GM18508 (cell line): Measurements from ENCODE around the gene RALGAPB.

Experiments used
- ATAC-seq: cut with Tn5 transposase; IDR thresholded peaks from one replicate; pipeline ENCODE4 v1.9.1; 2021; ENCODE audit warnings: moderate number of reproducible peaks; ENCODE audit not compliant: insufficient read depth, unreplicated experiment

Gene RALGAPB

DNA sequence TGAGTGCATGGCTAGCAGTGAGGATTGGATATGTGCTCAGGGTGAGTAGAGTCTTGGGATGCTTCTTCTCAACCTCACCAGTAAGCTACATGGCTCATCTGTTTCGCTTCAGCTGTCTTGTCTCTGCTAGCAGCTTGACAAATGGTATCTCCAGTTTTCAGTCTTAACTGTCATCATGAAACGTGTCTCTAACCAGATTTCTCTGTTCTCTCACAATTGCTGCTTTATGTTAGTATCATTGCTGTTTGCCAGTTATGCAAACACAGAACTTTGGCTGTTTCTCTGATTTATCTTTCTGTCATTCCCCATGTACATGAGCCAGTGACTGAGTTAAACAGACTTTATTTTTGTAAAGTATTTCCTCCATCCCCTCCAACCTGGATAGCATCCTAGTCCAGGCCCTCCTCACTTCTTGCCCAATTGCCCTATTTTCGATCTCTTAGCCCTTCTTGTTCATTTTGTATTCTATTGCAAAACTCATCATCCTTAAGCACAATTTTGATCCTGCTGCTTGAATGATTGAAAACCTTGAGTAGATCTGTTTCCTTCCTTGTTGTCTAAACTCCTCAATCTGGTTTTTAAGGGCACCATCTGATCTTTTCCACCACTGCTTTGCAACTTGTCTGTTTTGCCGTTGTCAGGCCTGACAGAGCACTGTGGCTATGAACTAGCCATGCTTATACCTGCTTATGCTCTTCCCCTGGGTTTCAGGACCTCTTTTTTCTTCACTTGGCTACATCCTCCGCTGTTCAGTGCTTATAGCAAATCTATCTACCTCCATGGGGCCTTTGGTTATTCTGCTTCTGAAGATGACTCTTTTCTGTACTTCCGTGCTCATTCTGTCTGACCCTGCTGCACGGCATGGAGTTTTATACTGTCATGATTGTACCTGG, 70.6 kb downstream of the RALGAPB start:
- ATAC-seq, result no peak

DNA sequence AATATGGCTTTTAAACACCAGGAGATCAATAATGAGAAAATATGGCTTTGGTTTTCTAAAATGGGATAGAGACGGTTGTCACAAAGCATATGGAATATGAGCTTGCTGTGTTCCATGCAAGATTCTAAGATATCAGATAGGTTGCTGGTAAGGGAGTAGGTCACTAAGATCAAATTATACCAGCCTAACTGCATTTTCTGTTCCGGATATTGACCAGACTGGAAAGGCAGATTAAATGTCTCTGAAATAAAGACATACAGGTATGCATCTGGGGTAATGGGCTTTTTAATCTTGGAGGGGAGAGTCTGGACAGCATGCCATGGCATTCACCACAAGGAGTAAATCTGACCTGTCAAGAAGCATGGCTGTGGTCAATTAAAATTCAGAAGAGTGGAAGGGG, 73.1 kb downstream of the RALGAPB start:
- ATAC-seq, result no peak

DNA sequence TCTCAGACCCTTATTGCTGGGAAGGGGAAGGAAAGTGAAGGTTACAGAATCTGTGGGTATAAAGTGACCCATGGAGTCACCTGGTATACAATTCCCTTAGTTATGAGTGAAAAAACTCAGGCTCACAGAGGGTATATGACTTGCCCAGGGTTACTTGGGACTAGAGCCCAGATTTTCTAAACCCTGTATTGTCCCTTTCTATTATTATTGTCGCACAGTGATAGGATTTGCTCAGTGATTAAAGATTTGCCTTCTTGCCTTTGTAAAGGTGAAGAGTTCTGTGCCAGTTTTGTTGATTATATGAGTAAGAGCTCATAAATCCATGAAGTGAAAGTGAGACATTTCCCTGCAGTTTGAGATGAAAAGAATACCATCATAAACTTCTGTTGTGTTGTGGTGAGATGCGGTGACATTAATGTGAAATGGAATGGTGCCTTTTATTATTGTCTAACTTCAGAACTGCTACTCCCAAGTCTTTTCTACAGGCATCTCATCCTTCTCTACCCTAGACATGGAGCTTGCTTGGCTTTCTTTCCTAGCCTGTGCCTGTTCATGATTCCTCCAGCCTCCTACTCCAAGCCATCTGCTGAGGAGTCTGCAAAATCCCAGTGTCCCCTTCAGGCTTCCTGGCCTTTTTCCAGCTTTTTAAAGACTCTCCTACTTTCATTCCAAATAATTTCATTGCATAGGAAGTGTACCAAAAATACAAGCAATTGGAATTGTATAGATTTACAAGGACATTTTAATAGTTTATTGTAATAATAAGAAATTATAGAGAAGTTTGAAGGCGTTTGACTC, 74.8 kb downstream of the RALGAPB start:
- ATAC-seq, result no peak

DNA sequence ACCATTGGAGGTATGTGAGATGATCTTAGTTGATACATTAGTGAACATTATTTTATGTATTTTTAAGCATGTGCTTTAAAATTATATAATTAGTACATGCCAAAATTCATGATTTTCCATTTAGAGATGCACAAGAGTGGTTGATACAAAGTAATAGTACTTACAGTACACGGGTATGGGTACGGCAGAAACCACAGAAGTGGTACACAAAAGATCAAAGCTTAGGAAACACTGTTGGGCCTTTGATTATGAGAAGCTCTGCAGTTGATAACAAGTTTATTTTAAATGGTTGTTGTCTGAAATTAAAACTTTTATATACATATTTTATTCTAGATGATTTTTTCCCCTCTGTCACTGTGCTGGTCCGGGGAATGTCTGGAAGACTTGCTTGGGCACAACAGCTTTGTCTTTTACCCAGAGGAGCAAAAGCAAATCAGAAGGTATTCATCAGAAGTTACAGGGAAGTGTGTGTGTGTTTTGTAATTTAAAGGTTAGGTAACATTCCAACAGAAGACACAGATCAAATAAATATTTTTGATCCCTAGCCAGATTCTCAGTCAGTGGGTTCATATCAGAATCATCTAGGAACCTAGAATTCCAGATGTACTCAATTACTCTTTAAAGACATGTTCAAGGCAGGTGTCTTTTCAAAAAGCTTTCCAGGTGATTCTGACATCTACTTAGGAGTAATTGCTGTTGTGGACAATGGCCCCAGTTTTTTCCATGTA, 75.9 kb downstream of the RALGAPB start:
- no peak for ATAC-seq

DNA sequence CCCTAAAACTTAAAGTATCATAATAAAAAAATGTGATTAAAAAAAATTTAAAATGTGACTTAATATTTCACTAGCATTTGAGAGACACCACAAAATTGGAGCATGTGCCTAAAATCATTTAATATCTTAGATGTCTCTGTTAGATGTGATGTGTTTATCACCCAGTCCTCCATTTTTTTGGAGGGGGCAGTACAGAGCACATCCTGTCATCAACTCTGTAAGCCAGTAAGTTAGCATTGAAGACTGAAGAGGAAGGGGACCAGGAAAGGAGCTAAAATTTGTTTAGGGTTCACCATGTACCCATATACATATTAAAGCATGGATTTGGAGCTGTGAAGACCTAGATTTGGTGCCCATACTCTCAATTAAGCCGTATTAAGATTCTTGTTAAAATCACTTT, 77.6 kb downstream of the RALGAPB start:
- ATAC-seq, result no peak

DNA sequence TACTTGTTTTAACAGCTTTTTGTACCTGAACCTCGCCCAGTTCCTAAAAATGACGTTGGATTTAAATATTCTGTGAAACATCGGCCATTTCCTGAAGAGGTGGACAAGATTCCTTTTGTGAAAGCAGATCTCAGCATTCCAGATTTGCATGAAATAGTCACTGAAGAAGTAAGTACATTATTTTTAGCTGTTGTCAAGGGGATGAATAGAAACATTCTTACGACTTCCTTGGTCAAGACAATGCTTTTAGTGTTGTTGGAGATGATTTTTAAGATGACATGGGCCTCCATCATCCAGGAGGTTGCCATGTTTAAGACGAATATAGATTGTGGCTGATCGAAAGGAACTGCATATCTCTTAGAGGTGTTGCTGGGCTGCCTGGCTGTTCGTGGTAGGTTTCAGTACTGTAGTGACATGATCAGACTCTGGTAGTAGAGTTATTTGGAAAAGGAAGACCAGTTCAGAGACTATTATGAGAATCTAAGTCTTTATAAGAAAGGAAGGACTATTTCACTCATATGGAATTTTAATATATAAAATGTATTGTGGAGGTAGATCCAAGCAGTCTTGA, 78.5 kb downstream of the RALGAPB start:
- no peak for ATAC-seq

DNA sequence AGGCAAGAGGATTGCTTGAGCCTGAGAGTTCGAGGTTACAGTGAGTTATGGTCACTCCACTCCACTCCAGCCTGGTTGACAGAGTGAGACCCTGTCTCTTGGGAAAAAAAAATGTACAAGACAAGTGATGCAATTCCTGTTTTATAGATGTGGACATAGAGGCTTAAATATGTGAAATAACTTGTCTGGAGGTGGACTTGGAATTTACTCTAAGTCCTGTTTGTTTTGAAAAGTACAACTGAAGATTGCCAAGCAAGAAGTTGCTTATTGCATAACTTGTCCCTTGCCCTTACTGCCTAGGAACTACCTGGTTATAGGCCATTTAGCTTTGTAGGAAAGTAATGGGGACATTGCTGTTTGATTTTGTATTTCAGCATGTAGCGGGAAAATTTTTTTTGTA, 82.3 kb downstream of the RALGAPB start:
- ATAC-seq, result no peak

DNA sequence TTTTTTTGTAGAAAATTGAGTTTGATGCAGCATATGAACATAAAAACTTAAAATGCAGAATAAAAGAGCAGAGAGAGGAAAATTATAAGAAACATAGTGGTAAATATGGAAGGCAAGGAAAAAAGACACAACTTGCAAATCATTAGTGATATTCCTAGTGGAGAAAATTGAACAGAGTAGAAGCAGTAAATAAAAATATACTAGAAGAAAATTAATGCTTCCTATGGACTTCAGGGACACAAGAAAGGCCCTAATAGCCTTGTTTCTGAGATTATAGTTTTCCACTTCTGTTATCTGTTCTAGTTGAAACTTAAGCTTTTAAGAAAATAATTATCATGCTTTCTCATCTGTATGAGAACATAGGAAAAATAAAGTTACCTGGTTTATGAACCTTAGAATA, 82.8 kb downstream of the RALGAPB start:
- no peak for ATAC-seq

DNA sequence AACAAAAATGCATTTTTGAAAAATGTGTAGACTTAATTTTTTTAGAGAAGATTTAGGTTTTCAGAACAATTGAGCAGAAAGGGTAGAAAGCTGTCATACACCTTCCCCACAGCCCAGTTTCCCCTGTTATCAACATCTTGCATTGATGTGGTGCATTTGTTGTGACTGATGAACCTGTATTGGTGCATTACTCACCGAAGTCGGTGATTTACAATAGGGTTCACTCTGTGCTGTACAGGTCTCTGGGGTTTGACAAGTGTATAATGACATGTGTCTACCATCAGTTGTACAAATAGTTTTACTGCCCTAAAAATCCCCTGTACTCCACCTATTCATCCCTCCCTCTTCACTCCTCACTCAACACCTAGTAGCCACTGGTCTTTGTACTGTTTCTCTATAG, 84.5 kb downstream of the RALGAPB start:
- no peak for ATAC-seq

DNA sequence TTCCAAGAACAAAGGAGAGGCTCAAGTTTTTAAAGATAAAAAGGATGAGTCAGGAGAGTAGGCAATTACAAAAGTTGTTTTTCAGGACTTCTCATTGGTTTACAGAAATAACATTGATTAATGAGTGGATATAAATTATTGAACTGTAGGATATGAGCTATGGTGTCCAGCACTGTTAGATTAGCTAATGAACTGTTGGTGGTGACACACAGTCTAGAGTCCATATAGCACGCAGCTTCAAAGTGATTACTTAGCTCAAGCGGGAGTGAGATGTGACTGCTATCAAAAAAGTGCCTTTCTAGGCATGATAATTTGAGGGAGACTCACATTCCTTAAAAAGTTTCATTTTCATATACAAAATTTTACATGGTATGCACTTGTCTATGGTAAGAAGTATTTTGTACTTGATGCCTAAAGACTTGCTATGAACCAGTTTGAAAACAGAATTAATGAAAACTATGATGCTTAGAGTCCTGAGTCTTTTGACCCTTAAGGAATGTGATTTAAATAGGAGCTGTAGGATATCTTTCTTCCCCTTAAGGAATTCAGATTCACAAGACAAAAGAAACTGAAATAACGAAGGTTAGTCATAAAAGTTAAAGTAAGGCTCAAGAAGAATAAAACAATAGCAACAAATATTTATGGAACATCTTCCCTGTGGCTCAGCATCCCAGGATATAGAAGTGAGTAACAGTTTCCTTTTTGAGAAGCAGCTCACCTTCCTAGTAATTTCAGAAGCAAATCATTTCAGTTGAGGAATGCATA, 86.1 kb downstream of the RALGAPB start:
- no peak for ATAC-seq

DNA sequence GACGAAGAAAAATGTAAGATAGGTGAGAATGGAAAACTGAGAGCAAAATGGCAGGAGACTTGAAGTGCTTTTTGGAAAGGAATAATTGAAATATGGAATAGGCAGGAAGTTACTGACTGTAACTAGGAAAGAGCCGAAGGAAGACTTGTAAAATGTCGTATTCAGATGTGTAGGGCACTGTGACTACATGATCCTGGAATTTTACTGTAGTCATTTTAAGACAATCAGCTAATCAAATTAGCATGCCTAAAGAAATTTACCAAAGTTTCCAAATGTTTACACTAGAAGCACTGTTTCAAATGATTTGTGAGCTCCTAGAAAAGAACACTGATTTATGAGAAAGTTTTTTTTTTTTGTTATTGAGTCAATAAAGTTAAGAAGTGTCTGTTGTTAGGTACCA, 87.1 kb downstream of the RALGAPB start:
- no peak for ATAC-seq

DNA sequence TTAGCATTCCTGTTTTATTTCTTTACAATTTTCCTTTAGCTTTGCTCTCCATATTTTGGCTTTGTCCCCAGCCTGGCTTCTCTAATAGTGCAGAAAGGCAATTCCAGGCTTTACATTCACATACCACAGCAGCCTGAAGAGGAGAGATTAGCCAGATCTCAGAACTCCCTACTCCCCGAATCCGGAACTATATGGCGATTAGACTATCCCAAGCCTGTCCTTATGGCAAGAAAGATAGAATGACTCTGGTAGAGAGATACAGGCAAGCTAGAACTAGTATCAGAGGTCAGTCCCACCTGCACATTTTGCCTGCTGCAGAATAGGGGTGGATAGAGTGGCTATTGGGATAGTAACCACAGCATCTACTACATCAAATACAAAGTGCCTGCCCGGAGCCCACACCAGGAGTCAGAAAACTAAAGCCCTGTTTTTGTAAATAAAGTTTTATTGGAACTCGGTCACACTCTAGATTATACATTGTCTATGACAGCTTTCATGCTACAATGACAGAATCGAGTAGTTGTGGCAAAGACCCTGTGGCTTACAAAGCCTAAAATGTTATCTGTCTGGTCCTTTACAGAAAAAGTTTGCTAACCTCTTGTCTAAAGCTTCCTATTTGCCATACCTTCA, 91.3 kb downstream of the RALGAPB start:
- ATAC-seq, result no peak

DNA sequence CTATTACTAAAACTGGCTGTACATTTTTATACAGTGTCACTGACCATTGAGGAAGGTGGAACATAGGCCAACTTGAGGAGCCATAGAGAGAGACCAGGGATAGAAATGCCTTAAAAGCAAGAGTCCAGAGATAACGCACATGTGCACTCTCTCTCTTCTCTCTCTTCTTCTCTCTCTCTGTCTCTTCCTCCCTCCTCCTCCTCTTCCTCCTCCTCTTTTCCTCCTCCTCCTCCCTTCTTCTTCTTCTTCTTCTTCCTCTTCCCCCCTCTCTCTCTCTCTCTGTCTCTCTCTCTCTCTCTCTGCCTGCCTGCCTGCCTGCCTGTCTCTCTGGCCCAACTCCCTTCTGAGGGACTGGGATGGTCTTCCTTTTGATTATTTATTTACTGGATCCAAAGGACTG, 92.0 kb downstream of the RALGAPB start:
- no peak for ATAC-seq

DNA sequence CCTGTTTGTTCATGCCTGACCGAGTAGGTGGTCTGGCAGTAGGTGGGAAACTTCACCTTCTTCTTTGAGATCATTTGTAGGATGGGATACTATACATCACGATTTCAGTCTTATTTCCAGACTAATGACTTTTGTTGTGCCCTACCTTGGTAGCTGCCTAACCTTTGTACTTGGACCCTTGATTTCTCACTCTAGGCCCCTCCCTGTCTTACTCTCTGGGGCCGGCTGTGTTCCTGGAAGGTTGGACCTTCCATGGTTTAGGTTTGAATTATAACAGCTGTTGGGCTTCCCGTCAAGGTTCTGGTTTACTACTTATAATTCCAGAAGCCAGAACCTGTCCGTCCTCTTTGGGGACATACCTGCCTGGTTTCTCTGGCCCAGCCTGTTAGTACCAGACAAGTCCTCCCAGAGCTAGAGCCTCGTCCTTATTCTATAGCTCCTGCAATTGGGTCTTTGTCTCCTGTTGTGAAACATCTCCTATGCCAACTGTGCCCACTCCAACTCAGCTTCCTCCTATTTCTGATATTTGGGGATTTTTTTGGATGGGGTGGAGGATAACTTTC, 93.5 kb downstream of the RALGAPB start:
- ATAC-seq, result no peak

DNA sequence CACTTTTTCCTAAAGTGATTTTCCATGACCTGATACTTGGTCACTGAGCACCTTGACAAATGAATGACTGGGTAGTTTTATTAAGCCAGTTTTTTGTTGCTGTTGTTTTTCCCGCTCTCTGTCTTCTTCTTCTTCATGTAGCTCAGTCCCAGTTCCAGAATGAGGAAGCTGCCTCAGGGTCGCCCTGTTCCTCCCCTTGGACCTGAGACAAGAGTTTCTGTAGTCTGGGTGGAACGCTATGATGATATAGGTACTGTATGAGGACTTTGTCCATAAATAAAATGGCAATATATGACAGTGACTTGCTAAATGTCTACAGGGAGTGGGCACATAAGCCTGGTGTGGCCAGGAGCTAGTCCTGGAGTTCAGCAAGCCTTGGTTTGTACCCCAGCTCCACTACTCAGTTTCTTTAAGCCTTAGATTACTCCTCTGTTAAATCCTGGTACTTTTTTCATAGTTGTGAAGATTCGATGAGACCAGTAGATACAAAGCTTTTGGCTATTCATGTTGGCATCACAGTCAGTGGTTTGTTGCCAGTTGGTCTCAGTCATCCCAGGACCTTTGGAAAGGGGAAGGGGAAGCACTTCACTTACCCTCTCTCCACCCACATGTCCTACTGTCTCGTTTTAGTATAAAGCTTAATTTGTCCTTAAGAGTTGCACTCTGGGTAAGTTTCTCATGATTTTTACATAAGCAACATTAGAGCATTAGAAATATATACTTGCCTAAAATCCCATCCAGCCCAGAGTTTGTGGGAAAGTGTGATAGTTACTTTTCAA, 97.3 kb downstream of the RALGAPB start:
- ATAC-seq, result no peak

DNA sequence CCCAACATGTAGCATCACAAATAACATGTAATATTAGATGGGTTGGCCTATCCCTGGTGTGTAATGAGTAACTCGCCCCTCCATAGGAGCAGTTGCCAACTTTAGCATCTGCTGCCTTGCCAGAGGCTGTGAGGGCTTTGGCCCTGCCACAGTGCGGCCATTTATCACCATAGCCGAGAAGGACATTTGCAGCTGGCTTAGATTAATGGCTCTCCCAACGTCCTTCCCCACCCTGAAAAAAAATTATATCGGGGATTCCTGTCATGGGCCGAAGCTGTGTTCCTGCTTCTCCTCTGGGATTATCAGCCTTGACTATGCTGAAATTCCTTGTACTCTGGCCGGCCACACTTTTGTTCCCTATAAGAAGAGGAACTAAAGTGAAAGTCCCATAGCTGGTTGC, 100.8 kb downstream of the RALGAPB start:
- ATAC-seq, result no peak

DNA sequence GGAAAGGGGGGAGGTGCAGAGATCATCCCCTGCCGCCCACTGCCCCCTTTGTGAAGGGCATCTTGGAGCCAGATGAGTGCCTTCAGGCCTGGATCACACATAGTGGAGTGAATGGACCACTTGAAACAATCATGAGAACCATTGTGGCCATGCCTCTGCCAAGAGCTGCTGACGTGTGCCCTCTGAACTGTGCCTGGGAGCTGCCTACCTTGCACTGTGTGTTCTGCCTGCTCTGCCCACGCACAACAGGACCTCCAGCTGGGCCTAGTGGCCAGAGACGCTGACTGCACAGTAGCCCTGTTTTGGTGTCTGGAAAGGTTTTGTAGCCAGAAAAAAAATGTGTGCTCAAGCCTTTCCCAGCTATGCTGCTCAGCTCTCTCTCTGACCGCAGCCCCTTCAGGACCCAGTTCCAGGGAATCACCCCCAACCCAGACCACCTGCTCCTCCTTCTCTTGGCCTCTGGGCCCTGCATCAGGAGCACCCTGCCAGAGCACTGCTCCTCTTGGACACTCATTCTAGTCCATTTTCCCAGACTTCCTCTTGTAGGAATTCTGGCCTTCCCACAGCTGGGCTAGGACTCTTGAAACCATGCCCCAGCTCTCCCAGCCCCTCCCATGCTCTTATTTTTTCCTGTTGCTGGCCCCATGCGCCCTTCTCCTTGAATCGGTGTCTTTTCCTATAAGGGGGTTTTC, 106.7 kb downstream of the RALGAPB start:
- ATAC-seq, result no peak

DNA sequence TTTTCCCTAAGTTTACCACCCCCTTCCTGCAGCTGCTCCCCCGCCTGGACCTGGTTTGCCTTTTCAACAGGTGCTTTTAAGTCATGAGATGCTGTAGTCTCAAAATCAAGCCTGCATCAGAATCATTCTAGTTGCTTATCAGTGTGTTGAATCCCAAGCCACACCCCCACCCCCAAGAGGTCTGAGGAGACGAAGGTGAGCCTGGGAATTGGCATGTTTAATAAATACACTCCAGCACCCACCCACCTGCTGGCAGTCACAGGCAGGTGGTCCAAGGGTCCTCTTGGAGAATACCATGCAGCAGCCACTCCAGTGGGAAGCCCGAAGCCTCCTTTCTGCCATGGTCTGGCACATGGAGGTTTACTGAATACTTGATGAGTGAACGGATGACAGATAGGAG, 107.3 kb downstream of the RALGAPB start:
- ATAC-seq, result no peak
